NCI-H2171 (cell line): ENCODE results near the gene PPP3R1.

ENCODE experiments used
- DNase-seq: peaks from one replicate; lab custom pipeline; 2025; lab: John Stamatoyannopoulos, UW

Gene PPP3R1

GRCh38 chr2:68151037-68151436, 101.3 kb downstream of the PPP3R1 start:
- no peak for DNase-seq

- no peak for DNase-seq
Observed at GRCh38 chr2:68141875-68142274, 110.5 kb downstream of the PPP3R1 start.

GRCh38 chr2:68135448-68136320, 116.6 kb downstream of the PPP3R1 start:
- DNase-seq = no peak

- DNase-seq = no peak
Observed at GRCh38 chr2:68134554-68134953, 117.8 kb downstream of the PPP3R1 start.

GRCh38 chr2:68134120-68134519, 118.2 kb downstream of the PPP3R1 start:
- no peak for DNase-seq
